ENCODE results near the gene APOL2.

Gene APOL2

GRCh38 chr22:36182056-36182455, 57.3 kb downstream of the APOL2 start:
- Mint-ChIP-seq H3K27me3 (ENCODE audit: low read depth) (no peaks in the 10 kb centered on the region), H3K27ac (peak overlapping the region; percentile 64 to 96 (median 85)), H3K9me3 (no peaks in the 10 kb centered on the region), H3K4me3 (peak overlapping the region in 1 of 3 experiments; percentile 15), H3K36me3 (ENCODE audit: low read depth) (no peaks in the 10 kb centered on the region), H3K4me1 (peaks cover 41% of the 10 kb centered on the region)
- TF ChIP-seq, protein P1, sequence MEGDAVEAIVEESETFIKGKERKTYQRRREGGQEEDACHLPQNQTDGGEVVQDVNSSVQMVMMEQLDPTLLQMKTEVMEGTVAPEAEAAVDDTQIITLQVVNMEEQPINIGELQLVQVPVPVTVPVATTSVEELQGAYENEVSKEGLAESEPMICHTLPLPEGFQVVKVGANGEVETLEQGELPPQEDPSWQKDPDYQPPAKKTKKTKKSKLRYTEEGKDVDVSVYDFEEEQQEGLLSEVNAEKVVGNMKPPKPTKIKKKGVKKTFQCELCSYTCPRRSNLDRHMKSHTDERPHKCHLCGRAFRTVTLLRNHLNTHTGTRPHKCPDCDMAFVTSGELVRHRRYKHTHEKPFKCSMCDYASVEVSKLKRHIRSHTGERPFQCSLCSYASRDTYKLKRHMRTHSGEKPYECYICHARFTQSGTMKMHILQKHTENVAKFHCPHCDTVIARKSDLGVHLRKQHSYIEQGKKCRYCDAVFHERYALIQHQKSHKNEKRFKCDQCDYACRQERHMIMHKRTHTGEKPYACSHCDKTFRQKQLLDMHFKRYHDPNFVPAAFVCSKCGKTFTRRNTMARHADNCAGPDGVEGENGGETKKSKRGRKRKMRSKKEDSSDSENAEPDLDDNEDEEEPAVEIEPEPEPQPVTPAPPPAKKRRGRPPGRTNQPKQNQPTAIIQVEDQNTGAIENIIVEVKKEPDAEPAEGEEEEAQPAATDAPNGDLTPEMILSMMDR (IDR thresholded peaks at IDR 0.05; ENCODE audit: unreplicated experiment in 3 of 3): no peak

DNA sequence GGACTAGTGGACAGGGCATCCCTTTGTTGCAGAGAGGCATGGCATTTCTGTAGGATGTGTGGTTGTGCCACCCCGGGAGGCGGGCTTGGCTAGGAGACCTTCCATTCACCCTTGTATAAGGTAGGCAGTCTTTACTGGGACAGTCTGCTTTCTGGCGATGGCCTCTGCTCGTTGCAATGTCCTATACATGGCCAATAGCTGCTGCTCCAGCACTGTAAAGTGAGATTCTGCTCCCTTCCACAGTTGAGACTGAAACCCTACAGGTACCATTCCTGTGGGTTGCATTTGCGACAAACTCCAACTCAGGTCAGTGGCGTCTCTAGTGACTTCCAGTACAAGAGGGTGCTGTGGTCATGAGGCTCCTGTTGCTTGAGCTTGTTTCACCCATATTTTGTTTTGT, 58.4 kb downstream of the APOL2 start:
- no peaks in the 10 kb centered on the region for H3K9me3 Mint-ChIP-seq
- H3K27me3 Mint-ChIP-seq (ENCODE audit: low read depth): no peaks in the 10 kb centered on the region
- TF ChIP-seq, protein P1 (IDR thresholded peaks at IDR 0.05; ENCODE audit: unreplicated experiment in 3 of 3): no peak

DNA sequence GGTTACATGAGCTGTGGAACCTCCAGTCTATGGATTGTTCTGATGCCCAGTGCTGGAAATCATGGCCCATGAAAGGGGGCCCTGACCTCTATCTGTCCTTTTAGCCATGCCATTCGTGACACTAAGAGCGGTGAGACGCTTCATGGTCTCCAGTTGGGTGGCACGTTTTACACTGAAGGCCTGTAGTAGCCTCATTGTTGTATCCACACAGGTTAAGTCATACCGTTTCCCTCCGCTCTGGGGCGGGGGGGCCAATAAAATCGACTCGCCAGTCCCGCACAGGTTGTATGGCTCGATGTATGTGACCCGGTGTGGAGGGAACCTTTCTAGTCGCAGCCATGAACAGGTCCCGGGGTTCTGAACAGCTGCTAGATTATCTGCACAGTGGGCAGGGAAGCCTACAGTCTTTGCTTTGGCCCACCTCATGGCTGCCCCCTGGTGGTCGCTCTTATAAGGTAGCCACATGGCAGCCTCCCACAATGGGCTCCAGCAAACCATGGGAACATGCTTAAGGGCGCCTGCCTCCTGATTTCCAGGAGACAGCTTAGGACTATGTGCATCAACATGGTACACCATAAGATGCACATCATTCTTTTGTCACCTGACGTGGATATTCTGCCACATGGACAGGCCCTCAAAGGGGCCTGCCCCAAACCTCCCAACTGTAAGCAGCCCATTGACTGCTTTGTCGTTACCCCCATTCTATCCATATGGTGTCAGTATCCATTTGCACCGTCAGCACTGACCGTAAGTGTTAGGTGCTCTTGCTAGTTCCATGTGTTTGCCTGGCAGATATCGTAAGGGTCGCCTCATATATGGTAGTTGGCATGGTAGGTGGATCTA, 59.1 kb downstream of the APOL2 start:
- H3K9me3 Mint-ChIP-seq: no peaks in the 10 kb centered on the region
- H3K4me1 Mint-ChIP-seq: peaks cover 39% of the 10 kb centered on the region
- H3K36me3 Mint-ChIP-seq (ENCODE audit: low read depth): no peaks in the 10 kb centered on the region
- TF ChIP-seq, protein P1 (IDR thresholded peaks at IDR 0.05; ENCODE audit: unreplicated experiment in 3 of 3): peak; percentile 55 to 69 (median 66)
- H3K4me3 Mint-ChIP-seq: no peak overlapping the region
- no peak overlapping the region for H3K27ac Mint-ChIP-seq
- no peaks in the 10 kb centered on the region for H3K27me3 Mint-ChIP-seq (ENCODE audit: low read depth)

More for the DNA sequence above, 58.4 kb downstream of the APOL2 start:
- Mint-ChIP-seq H3K27ac (peak overlapping the region in 1 of 3 experiments; percentile 96), H3K4me3 (no peak overlapping the region), H3K4me1 (peaks cover 41% of the 10 kb centered on the region), H3K36me3 (ENCODE audit: low read depth) (no peaks in the 10 kb centered on the region)

- TF ChIP-seq, protein P1 (IDR thresholded peaks at IDR 0.05; ENCODE audit: unreplicated experiment in 3 of 3): no peak
- peaks cover 20% of the 10 kb centered on the region for H3K4me1 Mint-ChIP-seq
- H3K27ac Mint-ChIP-seq: no peak overlapping the region
- H3K27me3 Mint-ChIP-seq (ENCODE audit: low read depth): no peaks in the 10 kb centered on the region
- no peaks in the 10 kb centered on the region for H3K36me3 Mint-ChIP-seq (ENCODE audit: low read depth)
- H3K9me3 Mint-ChIP-seq: no peaks in the 10 kb centered on the region
- H3K4me3 Mint-ChIP-seq: no peak overlapping the region
Measured at GRCh38 chr22:36177160-36177559, 62.2 kb downstream of the APOL2 start.

Measured in nephron (organoid).